ENCODE data around the gene DUXB. TPM values are rescaled to one million over a fixed set of nuclear protein-coding genes. Genes with fewer than 3 reads are reported as not detected.
A peak's percentile ranks its signal among the peaks of the same experiment; 100 is the strongest.

DUXB gene
- total and polyA plus RNA-seq, 2 of the 13 experiments (the other 11 are each of a cell fraction or from before 2014, with no cell fraction given), result not detected

DNA sequence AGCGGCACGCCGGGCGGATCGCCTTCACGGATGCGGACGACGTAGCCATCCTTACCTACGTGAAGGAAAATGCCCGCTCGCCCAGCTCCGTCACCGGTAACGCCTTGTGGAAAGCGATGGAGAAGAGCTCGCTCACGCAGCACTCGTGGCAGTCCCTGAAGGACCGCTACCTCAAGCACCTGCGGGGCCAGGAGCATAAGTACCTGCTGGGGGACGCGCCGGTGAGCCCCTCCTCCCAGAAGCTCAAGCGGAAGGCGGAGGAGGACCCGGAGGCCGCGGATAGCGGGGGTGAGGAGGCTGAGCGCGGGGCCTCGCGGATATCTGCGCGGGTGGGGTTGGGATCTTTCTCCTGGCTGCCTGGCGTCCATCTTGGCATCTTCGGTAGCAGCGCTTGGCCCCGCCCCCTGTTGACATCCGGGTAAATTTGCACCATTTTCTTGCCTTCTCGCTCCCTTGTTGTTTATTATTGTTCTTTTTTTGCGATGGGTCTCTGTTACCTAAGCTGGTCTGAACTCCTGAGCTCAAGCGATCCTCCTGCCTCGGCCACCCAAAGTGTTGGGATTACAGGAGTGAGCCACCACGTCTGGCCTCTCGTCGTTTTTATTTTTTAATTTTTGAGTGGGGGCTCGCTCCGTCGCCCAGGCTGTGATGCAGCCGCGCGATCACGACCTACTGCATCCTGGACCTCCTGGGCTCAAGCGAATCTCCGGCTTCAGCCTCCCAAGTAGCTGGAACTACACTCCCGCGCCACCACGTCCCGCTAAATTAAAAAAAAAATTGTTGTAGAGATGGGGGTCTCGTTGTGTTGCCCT is 52.8 kb downstream of the DUXB start (continued):
- TF ChIP-seq RARA (CRISPR knock-in tag; IDR thresholded peaks at IDR 0.05) (peak; percentile 27; the same call in 1 of the 2 replicates), ZNF83 (CRISPR knock-in tag; IDR thresholded peaks at IDR 0.05; ENCODE audit: borderline replicate concordance) (0 out of 2 replicates have a peak, but pooled peaks have one; percentile 73), CBFB (CRISPR knock-in tag; IDR thresholded peaks at IDR 0.05) (peak; percentile 49; the same call in 1 of the 2 replicates), TGIF2 (CRISPR knock-in tag; IDR thresholded peaks at IDR 0.05) (peak; percentile 71; the same call in 1 of the 2 replicates), NBN (conservative IDR thresholded peaks at IDR 0.05) (no peak), ZNF792 (CRISPR knock-in tag; IDR thresholded peaks at IDR 0.05) (0 out of 2 replicates have a peak, but pooled peaks have one; percentile 50), CREM (IDR thresholded peaks at IDR 0.05) (0 out of 2 replicates have a peak, but pooled peaks have one; percentile 10), CREM (CRISPR knock-in tag; IDR thresholded peaks at IDR 0.05) (no peak), ZNF281 (CRISPR knock-in tag; IDR thresholded peaks at IDR 0.05; ENCODE audit: borderline replicate concordance) (peak; percentile 38; the same call in 1 of the 2 replicates), ZNF75D (CRISPR knock-in tag; IDR thresholded peaks at IDR 0.05; ENCODE audit: borderline replicate concordance) (no peak), MTA3 (CRISPR knock-in tag; IDR thresholded peaks at IDR 0.05) (no peak), RFXAP (CRISPR knock-in tag; IDR thresholded peaks at IDR 0.05; ENCODE audit: borderline replicate concordance) (peak; percentile 11; the same call in 1 of the 2 replicates), FOXA3 (CRISPR knock-in tag; IDR thresholded peaks at IDR 0.05) (peak; percentile 82), MBNL3 (CRISPR knock-in tag; conservative IDR thresholded peaks at IDR 0.05) (no peak), ZNF235 (CRISPR knock-in tag; IDR thresholded peaks at IDR 0.05; ENCODE audit: borderline replicate concordance) (no peak), NFRKB (IDR thresholded peaks at IDR 0.05) (peak; percentile 67; the same call in 1 of the 2 replicates), ZFP36L2 (CRISPR knock-in tag; IDR thresholded peaks at IDR 0.05) (no peak), KLF13 (CRISPR knock-in tag; IDR thresholded peaks at IDR 0.05) (no peak), NR2C2 (CRISPR knock-in tag; IDR thresholded peaks at IDR 0.05; ENCODE audit: borderline replicate concordance) (no peak), AGO1 (IDR thresholded peaks at IDR 0.05; ENCODE audit: low read depth, low read length, poor library complexity, severe bottlenecking) (peak; percentile 34), KLF6 (CRISPR knock-in tag; IDR thresholded peaks at IDR 0.05) (peak; percentile 22; the same call in 1 of the 2 replicates), PPARG (CRISPR knock-in tag; conservative IDR thresholded peaks at IDR 0.05) (no peak), ZC3H13 (CRISPR knock-in tag; IDR thresholded peaks at IDR 0.05) (peak; percentile 71; the same call in 1 of the 2 replicates)
- TF ChIP-seq, protein P1, sequence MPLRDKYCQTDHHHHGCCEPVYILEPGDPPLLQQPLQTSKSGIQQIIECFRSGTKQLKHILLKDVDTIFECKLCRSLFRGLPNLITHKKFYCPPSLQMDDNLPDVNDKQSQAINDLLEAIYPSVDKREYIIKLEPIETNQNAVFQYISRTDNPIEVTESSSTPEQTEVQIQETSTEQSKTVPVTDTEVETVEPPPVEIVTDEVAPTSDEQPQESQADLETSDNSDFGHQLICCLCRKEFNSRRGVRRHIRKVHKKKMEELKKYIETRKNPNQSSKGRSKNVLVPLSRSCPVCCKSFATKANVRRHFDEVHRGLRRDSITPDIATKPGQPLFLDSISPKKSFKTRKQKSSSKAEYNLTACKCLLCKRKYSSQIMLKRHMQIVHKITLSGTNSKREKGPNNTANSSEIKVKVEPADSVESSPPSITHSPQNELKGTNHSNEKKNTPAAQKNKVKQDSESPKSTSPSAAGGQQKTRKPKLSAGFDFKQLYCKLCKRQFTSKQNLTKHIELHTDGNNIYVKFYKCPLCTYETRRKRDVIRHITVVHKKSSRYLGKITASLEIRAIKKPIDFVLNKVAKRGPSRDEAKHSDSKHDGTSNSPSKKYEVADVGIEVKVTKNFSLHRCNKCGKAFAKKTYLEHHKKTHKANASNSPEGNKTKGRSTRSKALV (CRISPR knock-in tag; IDR thresholded peaks at IDR 0.05), result no peak
- TF ChIP-seq, protein P2, sequence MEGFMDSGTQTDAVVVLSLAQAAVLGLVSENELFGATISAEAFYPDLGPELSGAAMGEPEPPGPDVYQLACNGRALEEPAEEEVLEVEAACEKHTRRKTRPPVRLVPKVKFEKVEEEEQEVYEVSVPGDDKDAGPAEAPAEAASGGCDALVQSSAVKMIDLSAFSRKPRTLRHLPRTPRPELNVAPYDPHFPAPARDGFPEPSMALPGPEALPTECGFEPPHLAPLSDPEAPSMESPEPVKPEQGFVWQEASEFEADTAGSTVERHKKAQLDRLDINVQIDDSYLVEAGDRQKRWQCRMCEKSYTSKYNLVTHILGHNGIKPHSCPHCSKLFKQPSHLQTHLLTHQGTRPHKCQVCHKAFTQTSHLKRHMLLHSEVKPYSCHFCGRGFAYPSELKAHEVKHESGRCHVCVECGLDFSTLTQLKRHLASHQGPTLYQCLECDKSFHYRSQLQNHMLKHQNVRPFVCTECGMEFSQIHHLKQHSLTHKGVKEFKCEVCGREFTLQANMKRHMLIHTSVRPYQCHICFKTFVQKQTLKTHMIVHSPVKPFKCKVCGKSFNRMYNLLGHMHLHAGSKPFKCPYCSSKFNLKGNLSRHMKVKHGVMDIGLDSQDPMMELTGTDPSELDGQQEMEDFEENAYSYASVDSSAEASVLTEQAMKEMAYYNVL (CRISPR knock-in tag; IDR thresholded peaks at IDR 0.05; ENCODE audit: borderline replicate concordance), result no peak
